ENCODE data around the gene CLHC1. TPM values are rescaled to one million over a fixed set of nuclear protein-coding genes. Genes with fewer than 3 reads are reported as not detected.

CLHC1 gene
- total and polyA plus RNA-seq, 10 of the 15 experiments (the other 5 are each of a cell fraction or from before 2014, with no cell fraction given): 2.6 to 6.8 (median 4.7) TPM

- Histone ChIP-seq H3K9ac (ENCODE audit: control insufficient read depth, insufficient read depth, low read length) (no peak overlapping the region), H3K4me2 (ENCODE audit: control insufficient read depth, insufficient read depth) (no peak overlapping the region), H3K9me3 (replicated peaks; ENCODE audit: control insufficient read depth, insufficient read depth, low read length) (no peaks in the 10 kb centered on the region), H3K4me3 (no peak overlapping the region), H4K20me1 (ENCODE audit: control insufficient read depth, insufficient read depth) (no peaks in the 10 kb centered on the region), H3K27ac (ENCODE audit: control insufficient read depth, insufficient read depth) (no peak overlapping the region), H3K79me2 (ENCODE audit: control insufficient read depth, insufficient read depth, low read length) (peaks cover 37% of the 10 kb centered on the region), H2AFZ (ENCODE audit: control insufficient read depth, low read depth, low read length) (no peak overlapping the region), H3K27me3 (replicated peaks in 1 of 2; ENCODE audit: control insufficient read depth in 2 of 2, insufficient read depth in 2 of 2, low read length in 1 of 2) (no peaks in the 10 kb centered on the region), H3K36me3 (ENCODE audit: control insufficient read depth in 2 of 2, insufficient read depth in 2 of 2, low read length in 1 of 2) (peaks cover 0 to 4% of the 10 kb centered on the region in 2 experiments; a peak in 1 of 4 replicates), H3K4me1 (ENCODE audit: control insufficient read depth, insufficient read depth, low read length) (peaks cover under 1% of the 10 kb centered on the region; the same call in 1 of the 2 replicates)
- FAIRE-seq: no peak
- 43% methylated on average over 2 of the region's 2 CpGs for WGBS (ENCODE audit: insufficient coverage, insufficient replicate concordance, low lambda C conversion rate, missing lambda C conversion rate)
- POLR2A ChIA-PET: interaction anchor here (0.7 kb wide), 1 partner anchor 409 kb away, joined by 4 read pairs; no protein-coding TSS in a partner anchor
- intact Hi-C loops (cut with micrococcal nuclease; ENCODE audit: unreplicated experiment) (no loop called here), in situ Hi-C loops (cut with MboI) (no loop called here)
- SMC1A ChIA-PET (ENCODE audit: uncharacterized antibody, unreplicated experiment): interaction anchor here (0.6 kb wide), 1 partner anchor 689 kb away, joined by 3 read pairs; no protein-coding TSS in a partner anchor
- DNase-seq (ENCODE audit: low read depth, low spot score): no peak
- ATAC-seq: no peak
- CTCF ChIA-PET: no interaction called here
- RAD21 ChIA-PET (ENCODE audit: unreplicated experiment): no interaction called here
- BruUV-seq (replicated peaks): no TSS peak
- TF ChIP-seq TCF3 (IDR thresholded peaks at IDR 0.05; ENCODE audit: borderline replicate concordance, insufficient read depth, low read depth, low read length) (no peak), EP300 (IDR thresholded peaks at IDR 0.05; ENCODE audit: borderline replicate concordance in 1 of 2, control insufficient read depth in 1 of 2, low read depth in 2 of 2, low read length in 2 of 2) (no peak), FOS (IDR thresholded peaks at IDR 0.05; ENCODE audit: borderline replicate concordance, extremely low read depth, insufficient read length) (no peak), YBX1 (IDR thresholded peaks at IDR 0.05) (no peak), MEF2A (IDR thresholded peaks at IDR 0.05; ENCODE audit: insufficient read depth, low read depth, low read length) (no peak), DPF2 (IDR thresholded peaks at IDR 0.05) (no peak), MTA3 (IDR thresholded peaks at IDR 0.05; ENCODE audit: borderline replicate concordance, low read length) (no peak), PAX8 (IDR thresholded peaks at IDR 0.05) (no peak), ATF2 (IDR thresholded peaks at IDR 0.05; ENCODE audit: low read length) (no peak), BRCA1 (IDR thresholded peaks at IDR 0.05; ENCODE audit: low read depth, low read length) (no peak), CTCF (IDR thresholded peaks at IDR 0.05 in 2 of 3, conservative IDR thresholded peaks at IDR 0.05 in 1 of 3; ENCODE audit: control insufficient read depth in 2 of 3, extremely low read depth in 1 of 3, insufficient read depth in 1 of 3, low read depth in 3 of 3, low read length in 3 of 3) (no peak), WRNIP1 (IDR thresholded peaks at IDR 0.05; ENCODE audit: borderline replicate concordance, low read depth, low read length) (no peak), ZBTB40 (IDR thresholded peaks at IDR 0.05; ENCODE audit: borderline replicate concordance) (no peak), ELK1 (IDR thresholded peaks at IDR 0.05; ENCODE audit: low read depth, low read length) (no peak)
Measured at GRCh38 chr2:55229221-55229620, 2.9 kb downstream of the CLHC1 start.
